Measurements from ENCODE around the gene MPEG1.
A peak's percentile ranks its signal among the peaks of the same experiment; 100 is the strongest.

MPEG1 gene

DNA sequence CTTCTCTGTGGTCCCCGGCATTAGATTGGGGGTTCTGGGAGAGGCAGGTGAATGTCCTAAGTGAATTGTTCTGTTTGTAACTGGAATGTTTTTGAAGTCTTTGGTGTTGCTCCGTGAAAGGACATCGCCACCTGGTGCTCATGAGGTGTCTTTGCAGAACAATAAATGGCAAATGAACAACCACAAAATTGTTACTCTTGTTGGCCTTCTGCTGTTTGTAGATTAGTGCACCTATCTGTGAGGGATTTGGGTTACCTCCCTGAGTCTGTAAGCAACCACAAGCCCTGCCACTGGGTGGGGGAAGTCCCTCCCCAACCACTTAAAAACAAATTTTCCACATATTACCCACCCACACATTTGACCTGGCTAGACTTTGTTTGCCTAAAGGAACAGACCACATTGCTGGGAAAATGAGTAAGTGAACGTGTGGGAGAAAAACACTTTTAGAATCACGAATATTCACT, 4.7 kb downstream of the MPEG1 start:
- peak overlapping the region; percentile 12 for H3K4me3 ChIP-seq (ENCODE audit: low read depth, low read length)
- TF ChIP-seq CTCF (IDR thresholded peaks at IDR 0.05; ENCODE audit: borderline replicate concordance, insufficient read depth, low read depth, low read length), result peak; percentile 67

- no peak overlapping the region for H3K4me3 ChIP-seq (ENCODE audit: low read depth, low read length)
- peak; percentile 61 for TF ChIP-seq CTCF (IDR thresholded peaks at IDR 0.05; ENCODE audit: borderline replicate concordance, insufficient read depth, low read depth, low read length)
Measured at GRCh38 chr11:59206635-59207034, 6.1 kb downstream of the MPEG1 start.

DNA sequence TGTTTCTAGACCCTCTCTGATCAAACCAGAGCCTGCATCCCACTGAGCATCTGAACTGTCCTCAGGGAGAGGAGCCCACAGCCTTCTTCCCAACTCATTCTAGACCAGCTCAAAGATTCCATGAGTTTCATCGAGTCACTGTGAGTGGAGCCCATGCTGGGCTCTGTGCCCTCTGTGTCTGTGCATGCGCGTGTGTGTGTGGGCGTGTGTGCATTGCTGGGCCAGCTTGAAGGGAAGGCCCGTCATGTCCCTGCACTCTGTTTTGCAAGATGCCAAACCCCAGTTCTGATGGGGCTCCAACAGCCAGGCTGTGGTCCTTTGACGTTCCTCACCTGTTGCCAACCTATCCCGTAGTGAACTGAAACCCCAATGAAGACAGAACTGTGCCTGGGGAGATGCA, 7.1 kb downstream of the MPEG1 start:
- H3K4me3 ChIP-seq (ENCODE audit: low read depth, low read length), result no peak overlapping the region
- TF ChIP-seq CTCF (IDR thresholded peaks at IDR 0.05; ENCODE audit: borderline replicate concordance, insufficient read depth, low read depth, low read length), result no peak

DNA sequence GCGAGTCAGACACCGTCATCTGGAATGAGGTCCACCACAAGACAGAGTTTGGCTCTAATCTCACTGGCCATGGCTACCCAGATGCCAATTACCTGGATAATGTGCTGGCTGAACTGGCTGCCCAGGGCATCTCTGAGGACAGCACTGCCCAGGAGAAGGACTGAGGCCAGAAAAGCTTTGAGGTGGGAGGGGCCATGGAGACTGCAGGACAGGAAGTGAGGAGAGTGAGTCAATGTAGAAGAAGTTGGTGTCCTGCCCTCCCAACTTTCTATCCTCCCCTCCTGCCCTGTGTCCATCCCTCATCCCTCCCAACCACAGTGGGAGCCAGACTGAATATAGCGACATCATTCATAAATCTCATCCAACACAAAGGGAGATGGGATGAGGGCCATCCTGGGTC, 8.0 kb downstream of the MPEG1 start:
- TF ChIP-seq CTCF (IDR thresholded peaks at IDR 0.05; ENCODE audit: borderline replicate concordance, insufficient read depth, low read depth, low read length), result no peak
- H3K4me3 ChIP-seq (ENCODE audit: low read depth, low read length), result no peak overlapping the region

DNA sequence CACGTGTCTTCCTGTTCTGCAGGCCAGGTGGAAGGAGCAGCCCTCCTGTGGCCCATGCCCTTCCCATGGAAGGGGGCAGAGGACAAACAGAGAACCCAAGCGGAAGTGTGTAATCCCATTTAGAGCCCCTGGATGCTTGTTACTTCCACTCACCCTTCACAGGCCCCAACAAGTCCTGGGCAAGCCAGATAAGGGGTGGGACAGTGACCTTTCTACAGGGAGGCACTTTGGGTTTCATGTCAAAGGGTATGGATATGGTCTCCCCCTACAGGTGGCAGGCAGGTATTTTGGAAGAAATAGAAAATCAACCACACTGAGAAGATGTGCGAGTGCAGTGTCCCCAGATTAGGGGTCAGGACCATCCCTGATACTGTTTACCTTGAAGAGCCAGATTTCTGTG, 11.4 kb downstream of the MPEG1 start:
- 0 out of 2 replicates have a peak, but pooled peaks have one; percentile 27 for TF ChIP-seq CTCF (IDR thresholded peaks at IDR 0.05; ENCODE audit: borderline replicate concordance, insufficient read depth, low read depth, low read length)
- H3K4me3 ChIP-seq (ENCODE audit: low read depth, low read length), result no peak overlapping the region

- no peak for TF ChIP-seq CTCF (IDR thresholded peaks at IDR 0.05; ENCODE audit: borderline replicate concordance, insufficient read depth, low read depth, low read length)
- H3K4me3 ChIP-seq (ENCODE audit: low read depth, low read length), result no peak overlapping the region
Measured at GRCh38 chr11:59200423-59200746, 12.3 kb downstream of the MPEG1 start.

DNA sequence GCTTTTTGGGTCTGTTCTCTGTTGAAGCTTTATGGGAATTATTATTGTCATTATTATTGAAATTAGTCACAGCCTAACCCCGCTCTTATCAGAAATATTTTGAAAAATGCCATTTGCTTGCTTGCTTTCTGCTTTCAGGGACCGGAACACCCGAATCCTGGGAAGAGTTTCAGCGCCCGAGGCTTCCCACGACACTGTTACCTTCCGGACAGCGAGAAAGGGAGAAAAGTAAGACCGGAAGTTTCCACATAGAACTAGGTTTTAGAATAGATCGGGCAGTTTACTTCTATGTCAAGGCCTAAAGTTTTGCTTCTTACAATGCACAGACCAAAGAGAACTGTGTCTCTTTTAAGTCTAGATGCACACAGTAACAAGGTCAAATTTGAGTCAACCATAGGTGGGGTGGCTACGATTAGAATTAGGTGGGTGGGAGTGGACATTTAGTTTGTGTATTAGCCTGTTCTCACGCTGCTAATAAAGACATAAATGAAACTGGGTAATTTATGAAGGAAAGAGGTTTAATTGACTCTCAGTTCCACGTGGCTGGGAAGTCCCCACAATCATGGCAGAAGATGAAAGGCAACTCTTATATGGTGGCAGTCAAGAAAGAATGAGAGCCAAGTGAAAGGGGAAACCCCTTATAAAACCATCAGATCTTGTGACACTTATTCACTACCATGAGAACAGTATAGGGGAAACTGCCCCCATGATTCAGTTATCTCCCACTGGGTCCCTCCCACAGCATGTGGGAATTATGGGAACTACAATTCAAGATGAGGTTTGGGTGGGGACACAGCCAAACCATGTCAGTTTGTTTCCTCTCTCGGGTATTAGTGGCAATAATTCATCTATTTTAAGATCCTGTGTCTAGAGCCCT, 12.9 kb downstream of the MPEG1 start:
- no peak overlapping the region for H3K4me3 ChIP-seq (ENCODE audit: low read depth, low read length)
- no peak for TF ChIP-seq CTCF (IDR thresholded peaks at IDR 0.05; ENCODE audit: borderline replicate concordance, insufficient read depth, low read depth, low read length)

Data from GM12875 (cell line).